Fibroblast of lung (primary cell): ENCODE measurements around the gene PIF1.
"Not testable (repeated sequence)": the region's sequence is repeated elsewhere in the genome, so short reads cannot be mapped to it uniquely, and the experiment has no call there.

Source experiments
- EZH2 ChIP-seq: IDR thresholded peaks from 2 replicates; pipeline ENCODE4 v1.5.1; 2012; ENCODE audit warnings: low read length, control low read depth, mild to moderate bottlenecking; ENCODE audit errors: missing control alignments
- TF ChIP-seq, protein P1 (sequence below), 2 donors: IDR thresholded peaks in 1 of 2; conservative IDR thresholded peaks in 1 of 2; 1 replicate in 1 of 2; 2 replicates in 1 of 2; pipeline ENCODE4 v1.5.1; 2011 to 2012; ENCODE audit warnings: low read length in 2 of 2, control low read depth in 1 of 2, inconsistent platforms in 1 of 2, low read depth in 1 of 2, mild to moderate bottlenecking in 1 of 2

DNA sequence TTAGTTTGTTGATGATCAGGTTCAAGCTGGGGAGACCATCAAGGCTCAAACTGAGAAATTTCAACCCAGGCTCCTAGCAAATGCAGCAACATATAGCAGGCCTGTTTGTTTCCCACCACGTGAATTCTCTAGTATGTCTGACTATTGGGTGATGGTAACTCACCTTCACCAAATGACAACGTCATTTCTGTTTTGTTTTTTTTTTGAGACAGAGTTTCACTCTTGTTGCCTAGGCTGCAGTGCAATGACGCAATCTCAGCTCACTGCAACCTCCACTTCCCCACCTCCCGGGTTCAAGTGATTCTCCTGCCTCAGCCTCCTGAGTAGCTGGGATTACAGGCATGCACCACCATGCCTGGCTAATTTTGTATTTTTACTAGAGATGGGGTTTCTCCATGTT, 10.5 kb downstream of the PIF1 start:
- TF ChIP-seq, protein P1, sequence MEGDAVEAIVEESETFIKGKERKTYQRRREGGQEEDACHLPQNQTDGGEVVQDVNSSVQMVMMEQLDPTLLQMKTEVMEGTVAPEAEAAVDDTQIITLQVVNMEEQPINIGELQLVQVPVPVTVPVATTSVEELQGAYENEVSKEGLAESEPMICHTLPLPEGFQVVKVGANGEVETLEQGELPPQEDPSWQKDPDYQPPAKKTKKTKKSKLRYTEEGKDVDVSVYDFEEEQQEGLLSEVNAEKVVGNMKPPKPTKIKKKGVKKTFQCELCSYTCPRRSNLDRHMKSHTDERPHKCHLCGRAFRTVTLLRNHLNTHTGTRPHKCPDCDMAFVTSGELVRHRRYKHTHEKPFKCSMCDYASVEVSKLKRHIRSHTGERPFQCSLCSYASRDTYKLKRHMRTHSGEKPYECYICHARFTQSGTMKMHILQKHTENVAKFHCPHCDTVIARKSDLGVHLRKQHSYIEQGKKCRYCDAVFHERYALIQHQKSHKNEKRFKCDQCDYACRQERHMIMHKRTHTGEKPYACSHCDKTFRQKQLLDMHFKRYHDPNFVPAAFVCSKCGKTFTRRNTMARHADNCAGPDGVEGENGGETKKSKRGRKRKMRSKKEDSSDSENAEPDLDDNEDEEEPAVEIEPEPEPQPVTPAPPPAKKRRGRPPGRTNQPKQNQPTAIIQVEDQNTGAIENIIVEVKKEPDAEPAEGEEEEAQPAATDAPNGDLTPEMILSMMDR (conservative IDR thresholded peaks at IDR 0.05 in 1 of 2, IDR thresholded peaks at IDR 0.05 in 1 of 2; ENCODE audit: low read depth in 1 of 2, low read length in 2 of 2): not testable (repeated sequence)
- TF ChIP-seq EZH2: not testable (repeated sequence)
